HG03575 (cell line): ENCODE results near the gene PARVB.

Experiments used
- ATAC-seq: cut with Tn5 transposase; IDR thresholded peaks from one replicate; pipeline ENCODE4 v1.9.1; 2021; ENCODE audit not compliant: unreplicated experiment, insufficient number of reproducible peaks, low FRiP score; ENCODE audit errors: extremely low read depth

Gene PARVB

DNA sequence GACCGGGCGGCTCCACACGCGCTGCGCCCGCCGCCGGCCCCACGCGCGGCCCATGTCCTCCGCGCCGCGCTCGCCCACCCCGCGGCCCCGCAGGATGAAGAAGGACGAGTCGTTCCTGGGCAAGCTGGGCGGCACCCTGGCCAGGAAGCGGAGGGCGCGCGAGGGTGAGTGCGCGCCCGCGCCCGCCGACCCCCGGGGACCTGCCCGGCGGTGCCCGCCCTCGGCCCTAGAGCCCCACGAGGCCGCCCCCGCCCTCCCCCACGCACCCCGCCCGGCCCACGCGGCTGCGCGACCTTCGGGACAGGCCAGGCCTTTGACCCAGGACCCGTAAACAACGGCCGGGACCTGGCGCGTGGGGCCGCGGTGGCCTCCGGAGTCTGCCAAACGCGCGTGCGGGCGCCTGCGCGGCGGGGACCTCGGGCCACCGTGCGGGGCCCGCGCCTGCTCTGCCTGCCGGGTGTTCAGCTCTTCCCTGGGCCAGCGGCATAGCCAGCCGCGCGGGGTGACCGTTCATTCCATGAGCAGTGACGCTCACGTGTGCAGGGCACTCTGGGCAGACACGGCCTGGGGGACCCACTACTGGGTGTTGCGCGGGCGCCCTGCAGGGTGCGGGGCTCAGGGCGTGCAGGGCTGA, at the start of gene PARVB:
PARVB (plus strand) TSS at position 15 of the 634 bp plus-strand sequence; CDS start at position 53, 38 bp downstream.
- no peak for ATAC-seq

DNA sequence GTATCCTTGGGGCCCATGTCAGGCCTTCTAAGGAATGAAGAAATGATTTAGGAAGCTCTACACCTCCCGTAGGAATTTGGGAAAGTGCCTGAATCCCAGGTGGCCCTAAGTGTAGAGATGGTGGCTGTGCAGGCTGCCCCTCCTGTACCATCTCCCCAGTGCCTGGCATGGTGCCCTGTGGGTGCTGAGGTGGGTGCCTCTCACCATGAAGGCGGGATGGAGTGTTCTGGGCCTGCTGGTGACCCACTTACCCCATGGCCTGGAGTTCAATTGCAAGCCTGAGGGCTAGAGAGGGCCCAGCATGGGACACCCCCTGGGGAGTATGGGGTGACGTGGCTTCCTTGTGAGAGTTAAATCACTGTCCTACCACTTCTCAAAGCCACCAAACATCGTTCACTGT, 49.1 kb upstream of the PARVB start:
- ATAC-seq, result no peak

DNA sequence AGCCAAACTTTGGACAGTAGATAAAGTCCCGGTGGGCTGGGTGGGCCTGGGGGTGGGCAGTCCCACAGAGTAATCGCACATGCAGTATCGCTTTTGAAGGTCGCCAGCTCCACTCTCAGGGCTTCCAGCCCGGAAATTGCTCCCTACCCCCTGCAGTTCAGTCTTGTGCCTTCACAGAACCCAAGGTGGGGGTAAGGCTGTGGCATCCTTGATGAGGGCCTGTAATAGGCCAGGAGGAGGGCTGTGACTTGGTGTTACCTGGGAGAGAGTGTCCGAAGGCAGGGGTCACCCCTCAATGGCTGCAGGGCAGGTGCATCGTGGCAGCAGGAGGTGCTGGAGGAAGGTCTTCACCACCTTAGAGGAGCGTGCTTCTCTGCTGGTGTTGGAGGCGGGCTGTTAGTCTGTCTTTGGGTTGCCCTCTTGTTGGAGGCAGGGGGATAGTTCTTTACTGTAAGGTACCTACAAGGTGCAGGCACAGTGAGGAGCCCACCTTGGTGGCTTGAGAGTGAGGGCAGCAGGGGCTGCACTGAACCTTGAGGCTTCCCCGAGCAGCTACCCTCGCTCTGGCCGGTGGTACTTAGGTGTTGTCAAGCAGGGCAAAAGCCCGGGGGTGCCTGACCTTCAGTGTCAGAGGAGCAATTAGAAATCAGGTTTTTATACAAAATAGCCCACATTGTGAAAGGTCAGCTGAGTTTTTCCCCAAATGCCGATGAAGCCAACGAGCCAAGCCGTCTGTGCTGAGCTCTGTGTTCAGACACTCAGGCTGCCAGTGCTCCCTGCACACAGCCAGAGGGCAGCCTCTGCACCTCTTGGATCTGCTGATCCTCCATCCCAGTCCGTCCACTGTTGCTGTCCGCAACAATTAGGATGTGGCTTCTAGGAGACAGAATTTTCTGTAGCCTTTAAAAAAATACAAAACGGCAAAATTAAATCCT, 47.0 kb upstream of the PARVB start:
- no peak for ATAC-seq

GRCh38 chr22:43978558-43978957, 45.5 kb upstream of the PARVB start:
- no peak for ATAC-seq

GRCh38 chr22:43980579-43980978, 43.5 kb upstream of the PARVB start:
- no peak for ATAC-seq

- no peak for ATAC-seq
Observed at GRCh38 chr22:43980996-43981395, 43.1 kb upstream of the PARVB start.

- no peak for ATAC-seq
Observed at GRCh38 chr22:43983808-43984207, 40.3 kb upstream of the PARVB start.

DNA sequence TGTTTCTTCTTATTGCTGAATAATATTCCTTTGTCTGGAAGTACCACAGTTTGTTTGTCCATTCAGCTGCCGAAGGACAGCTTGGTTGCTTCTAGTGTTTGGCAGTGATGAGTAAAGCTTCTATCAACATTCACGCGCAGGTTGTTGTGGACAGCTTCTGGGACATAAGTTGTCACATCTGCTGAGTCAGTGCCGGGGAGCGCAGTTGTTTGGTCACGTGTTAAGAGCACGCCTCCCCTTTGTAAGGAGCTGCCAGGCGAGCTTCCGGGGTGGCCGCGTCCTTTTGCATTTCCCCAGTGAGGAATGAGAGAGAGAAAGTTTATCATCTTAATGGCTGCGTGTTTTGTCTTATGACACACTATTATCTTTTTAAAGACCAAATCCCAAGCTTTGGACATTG, 38.6 kb upstream of the PARVB start:
- no peak for ATAC-seq

DNA sequence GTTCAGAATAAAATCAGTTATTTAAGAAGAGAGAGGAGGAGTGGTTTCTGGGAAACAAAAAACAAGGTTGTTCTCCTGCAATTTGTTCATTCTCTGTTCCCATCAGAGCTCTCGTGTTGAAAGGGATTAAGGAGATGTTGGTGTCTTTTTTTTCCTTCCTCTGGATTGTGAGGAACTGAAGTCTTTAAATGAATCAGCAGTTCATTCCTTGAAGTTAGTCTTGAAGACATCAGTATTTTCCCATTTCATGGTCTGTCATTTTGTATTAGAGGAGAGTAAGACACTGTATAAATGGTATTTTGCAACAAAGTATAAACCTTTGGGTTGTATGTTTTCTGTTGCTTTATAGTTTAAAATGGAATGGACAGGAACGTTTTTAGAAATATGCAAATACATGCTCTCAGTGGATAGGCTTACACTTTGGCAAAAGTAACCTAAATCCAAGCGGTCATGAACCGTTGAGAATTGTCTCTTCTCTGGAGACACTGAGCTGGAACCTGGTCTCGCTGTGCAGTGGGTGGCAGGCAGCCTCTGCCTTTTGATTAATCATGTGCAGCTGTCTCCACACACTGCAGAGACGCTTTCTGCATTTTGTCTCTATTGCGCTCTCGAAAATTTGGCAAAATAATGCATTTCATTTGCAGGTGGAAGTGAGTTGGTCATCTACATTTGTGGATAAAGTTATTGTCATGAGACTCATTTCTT, 35.8 kb upstream of the PARVB start:
- ATAC-seq, result no peak

- no peak for ATAC-seq
Observed at GRCh38 chr22:43988960-43989359, 35.1 kb upstream of the PARVB start.

- no peak for ATAC-seq
Observed at GRCh38 chr22:43990044-43990443, 34.1 kb upstream of the PARVB start.

GRCh38 chr22:43991316-43992020, 32.6 kb upstream of the PARVB start:
- ATAC-seq, result no peak

DNA sequence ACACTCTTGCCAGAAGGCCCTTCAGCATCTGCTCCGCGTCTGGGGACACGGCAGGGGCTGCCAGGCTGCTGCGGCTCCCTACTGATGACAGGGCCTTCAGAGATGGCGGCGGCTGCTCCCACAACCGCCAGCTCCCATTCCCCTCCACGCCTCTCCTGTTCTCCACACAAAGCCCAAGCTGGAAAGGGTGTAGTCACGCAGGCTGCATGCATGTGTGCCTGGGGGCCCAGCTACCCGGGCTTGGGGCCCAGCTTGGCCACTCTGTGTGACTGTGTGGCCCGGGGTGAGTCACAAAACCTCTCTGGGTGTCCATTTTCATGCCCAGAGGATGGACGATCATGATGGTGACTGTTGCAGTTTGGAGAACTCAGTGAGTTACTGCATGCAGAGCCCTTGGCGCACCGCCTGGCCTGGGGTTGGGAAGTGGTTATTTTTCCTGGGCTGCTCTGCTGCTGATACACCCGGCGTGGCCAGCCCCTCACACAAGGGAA, 31.7 kb upstream of the PARVB start:
- no peak for ATAC-seq

DNA sequence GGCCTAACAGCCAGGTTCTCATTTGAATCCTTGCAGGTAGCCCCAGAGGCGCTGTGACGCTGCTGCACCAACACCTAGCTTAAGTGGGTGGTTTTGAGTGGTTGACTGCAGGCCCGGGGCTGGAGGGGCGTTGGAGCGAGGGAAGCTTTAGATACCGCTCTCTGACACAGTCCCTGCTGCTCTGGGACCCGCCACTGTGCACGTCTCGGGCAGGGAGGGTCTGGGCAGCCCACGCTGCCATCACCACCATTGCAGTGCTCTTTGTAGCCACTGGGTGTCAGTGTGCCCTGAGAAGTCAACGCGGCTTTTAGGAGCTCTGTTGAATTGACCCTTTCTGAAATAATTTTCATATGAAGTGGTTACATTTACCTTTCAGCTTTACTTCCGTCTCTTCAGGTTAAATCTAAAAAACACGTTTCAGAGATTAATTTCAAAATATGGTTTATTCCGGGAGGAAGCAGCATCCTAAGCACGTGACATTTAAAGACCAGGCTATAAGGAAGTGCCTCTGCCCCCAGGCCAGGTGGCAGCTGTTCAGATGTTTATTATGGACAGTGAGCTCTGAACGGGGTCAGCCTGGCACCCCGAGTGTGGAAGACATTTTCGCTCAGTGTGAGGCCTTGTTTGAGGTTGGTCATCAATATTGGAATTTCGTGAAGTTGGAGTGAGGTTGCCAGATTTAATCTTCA, 30.9 kb upstream of the PARVB start:
- ATAC-seq, result no peak

DNA sequence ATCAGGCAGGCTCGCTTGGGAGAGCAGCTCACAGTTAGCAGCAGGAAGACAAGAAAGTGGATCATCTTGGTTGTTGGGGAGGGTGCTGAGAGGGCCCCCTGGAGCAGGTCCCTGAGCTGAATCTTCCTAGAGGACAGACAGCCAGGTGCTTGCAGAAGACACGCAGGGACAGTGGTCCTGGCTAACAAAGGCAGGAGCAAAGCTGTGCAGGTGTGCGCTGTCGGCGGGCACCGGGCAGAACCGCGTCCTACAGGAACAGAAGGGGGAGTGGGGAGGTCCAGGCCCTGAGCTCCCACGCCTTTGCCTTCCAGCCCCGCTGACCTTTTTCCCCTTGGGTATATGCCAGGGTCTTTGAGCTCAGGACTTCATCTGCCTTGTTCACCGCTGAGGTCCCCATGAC, 30.1 kb upstream of the PARVB start:
- no peak for ATAC-seq

- no peak for ATAC-seq
Observed at GRCh38 chr22:43994416-43994815, 29.7 kb upstream of the PARVB start.

DNA sequence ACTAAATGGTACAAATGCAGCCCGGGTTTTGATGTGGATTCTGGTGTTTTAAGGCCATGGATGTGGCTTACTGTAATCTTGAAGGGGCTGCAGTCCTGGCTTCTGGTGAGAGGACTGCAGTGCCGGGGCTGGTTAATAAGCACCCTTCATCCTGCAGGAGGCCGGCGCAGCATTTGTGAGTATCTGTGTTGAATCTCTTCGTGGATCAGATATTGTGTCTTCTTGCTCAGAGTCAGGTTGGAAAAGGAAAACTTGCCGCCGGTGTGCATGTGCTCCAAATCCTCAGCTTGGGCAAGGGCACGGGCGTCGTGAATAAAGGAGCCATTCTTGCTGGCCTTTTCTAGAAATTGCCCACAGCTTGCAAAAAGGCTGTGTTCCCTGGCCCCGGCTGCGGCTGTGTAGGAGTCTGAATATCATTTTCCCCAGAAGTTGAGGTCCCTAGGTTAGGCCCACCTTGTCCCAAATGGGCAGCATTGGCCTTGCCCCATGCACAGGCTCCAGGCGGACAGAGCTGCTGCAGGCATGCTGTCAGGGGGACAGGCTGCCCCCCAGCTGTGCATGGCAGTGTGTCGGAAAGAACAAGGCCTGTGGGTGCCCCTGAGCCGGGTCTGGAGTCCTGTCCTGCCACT, 28.9 kb upstream of the PARVB start:
- ATAC-seq, result no peak

GRCh38 chr22:43995798-43996169, 28.3 kb upstream of the PARVB start:
- ATAC-seq, result no peak
